ENCODE data around the gene PANX2.

PANX2 gene

DNA sequence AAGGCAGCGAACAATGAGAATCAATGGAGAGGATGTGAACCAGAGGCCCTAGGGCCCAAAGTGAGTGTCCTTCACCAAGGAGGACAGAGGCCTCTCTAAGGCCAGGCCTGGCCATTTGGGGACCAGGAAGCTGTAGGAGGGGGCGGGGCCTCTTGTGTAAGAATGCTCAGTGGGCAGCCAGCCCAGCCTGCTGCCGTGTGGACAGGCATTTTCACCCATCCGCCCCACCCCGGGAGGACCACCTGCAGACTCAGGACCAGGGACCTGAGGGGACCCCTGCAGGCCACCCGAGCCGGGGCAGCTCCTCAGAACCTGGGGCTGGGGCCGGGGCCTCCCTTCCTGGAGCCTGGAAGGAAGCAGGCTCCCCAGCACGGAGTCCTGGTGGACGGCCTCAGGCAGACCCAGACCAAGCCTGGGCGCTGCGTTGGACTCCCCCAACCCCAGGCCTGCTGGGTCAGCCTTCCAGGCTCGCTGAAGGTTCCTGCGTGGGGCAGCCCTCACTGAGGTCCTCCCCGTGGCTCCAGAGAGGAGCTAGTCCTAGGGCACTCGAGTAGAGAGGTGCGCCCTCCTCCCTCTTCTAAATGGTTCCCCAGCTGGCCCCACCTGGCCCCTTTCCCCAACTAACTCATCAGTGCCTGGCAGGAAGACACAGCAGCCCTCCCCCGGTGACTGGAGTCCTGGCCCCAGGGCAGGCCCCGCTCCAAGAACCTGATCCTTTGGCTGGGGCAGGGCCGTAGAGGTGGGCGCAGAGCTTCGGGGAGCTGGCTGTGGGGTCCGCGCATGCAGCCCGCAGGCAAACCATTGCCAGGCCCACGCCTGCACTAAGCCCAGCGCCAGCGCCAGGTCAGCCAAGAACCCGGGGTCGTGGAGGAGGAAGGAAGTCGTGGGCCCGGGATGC is 13.7 kb downstream of the PANX2 start:
- DNase-seq = no peak

DNA sequence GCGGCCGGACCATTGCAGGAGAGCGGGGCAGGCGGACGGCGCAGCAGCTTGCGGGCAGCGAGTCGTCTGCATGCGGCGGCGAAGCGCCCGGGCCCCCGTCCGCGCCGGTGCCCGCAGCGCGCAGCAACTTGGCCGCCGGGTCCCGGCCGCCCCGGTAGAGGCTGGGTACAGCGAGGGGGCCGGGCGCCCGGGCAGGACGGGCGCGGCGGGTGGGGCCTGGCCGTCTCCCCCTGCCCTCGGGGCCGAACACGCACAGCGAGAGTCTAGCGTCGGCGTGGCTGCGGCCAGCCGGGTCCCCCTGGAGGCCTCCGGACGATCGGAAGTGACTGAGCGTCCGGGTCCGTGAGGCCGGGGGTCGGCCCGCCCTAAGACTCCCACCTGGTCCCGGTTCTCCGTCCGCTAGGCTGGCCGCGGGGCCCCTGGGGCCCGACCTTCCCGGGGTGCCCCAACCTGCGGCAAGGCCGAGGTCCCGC is 14.4 kb downstream of the PANX2 start:
- DNase-seq = no peak

DNA sequence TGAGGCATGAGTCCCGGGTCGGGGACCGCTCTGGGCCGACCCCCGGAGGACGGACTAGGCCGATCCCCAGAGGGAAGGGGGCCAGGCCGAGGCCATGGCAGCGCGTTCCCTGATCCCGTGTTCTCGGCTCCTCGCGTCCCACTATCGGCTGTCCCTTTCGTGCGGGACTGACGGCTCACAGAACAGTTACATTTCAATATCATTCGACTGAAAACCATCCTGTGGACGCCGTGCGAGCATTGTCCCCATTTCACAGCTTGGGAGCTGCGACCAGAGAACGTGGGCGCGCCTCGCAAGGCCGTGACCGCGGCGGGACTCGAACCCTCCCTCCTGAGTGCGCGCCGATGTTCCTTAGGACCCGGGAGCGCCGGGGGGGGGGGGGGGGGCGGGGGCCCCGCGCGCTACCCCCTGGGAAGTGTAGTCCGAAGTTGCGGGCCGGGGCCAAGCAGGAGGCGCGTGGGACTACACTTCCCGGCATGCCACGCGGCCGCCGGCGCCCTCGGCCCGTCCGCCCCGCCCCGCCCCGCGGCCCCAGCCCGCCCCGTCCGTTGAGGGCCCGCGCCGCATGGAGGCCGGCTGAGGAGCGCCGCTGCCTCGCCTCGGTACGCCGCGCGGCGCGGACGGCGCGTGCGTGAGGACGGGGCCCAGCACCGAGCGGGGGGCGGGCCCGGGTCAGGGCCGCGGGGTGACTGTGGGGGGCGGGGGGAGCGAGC is 15.0 kb downstream of the PANX2 start, which contains the start of gene TRABD:
Gene TRABD, plus strand, starts transcription at position 539 of the 713 bp plus-strand sequence. CDS start 7,148 bp downstream, outside the sequence.
- peak; percentile 60 to 91 for DNase-seq

- no peak for DNase-seq
Observed at GRCh38 chr22:50186181-50186714, 15.7 kb downstream of the PANX2 start.

GRCh38 chr22:50186761-50187523 is 16.4 kb downstream of the PANX2 start:
- no peak for DNase-seq

- no peak for DNase-seq
Observed at GRCh38 chr22:50188356-50188755, 17.8 kb downstream of the PANX2 start.

DNA sequence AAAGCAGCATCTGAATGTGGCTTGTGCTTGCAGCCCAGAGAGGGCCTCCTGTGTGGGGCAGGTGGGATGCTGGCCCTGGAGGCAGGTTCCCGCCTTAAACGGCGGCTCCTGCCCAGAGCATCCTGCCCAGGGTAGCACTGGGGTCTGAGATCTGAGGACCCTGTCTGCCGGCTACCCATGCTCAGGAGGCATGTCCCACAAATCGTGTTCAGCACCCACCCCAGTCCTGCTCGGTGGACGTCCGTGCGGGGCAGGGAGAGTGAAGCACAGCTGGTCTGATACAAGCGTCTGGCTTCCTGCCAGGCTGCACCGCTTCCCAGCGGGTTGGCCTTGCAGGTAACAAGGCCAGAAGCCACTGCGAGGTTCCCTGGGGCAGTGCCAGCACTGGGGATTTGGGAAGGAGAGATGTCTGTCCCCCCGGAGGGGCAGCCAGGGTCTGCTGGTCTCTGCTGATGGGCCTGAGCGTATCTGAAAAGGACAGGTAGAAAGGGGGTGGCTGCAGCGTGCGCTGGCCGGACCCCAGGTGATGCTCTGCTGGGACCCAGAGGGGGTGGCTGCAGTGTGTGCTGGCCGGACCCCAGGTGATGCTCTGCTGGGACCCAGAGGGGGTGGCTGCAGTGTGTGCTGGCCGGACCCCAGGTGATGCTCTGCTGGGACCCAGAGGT is 18.8 kb downstream of the PANX2 start:
- DNase-seq = no peak

GRCh38 chr22:50189849-50190181 is 19.3 kb downstream of the PANX2 start:
- no peak for DNase-seq

GRCh38 chr22:50190182-50190940 is 19.8 kb downstream of the PANX2 start:
- peak in 1 of 2 donors; percentile 39 for DNase-seq

- no peak for DNase-seq
Observed at GRCh38 chr22:50190941-50191741, 20.6 kb downstream of the PANX2 start.

- DNase-seq = no peak
Observed at GRCh38 chr22:50192436-50193204, 22.1 kb downstream of the PANX2 start.

- DNase-seq = no peak
Observed at GRCh38 chr22:50193621-50194020, 23.1 kb downstream of the PANX2 start.

DNA sequence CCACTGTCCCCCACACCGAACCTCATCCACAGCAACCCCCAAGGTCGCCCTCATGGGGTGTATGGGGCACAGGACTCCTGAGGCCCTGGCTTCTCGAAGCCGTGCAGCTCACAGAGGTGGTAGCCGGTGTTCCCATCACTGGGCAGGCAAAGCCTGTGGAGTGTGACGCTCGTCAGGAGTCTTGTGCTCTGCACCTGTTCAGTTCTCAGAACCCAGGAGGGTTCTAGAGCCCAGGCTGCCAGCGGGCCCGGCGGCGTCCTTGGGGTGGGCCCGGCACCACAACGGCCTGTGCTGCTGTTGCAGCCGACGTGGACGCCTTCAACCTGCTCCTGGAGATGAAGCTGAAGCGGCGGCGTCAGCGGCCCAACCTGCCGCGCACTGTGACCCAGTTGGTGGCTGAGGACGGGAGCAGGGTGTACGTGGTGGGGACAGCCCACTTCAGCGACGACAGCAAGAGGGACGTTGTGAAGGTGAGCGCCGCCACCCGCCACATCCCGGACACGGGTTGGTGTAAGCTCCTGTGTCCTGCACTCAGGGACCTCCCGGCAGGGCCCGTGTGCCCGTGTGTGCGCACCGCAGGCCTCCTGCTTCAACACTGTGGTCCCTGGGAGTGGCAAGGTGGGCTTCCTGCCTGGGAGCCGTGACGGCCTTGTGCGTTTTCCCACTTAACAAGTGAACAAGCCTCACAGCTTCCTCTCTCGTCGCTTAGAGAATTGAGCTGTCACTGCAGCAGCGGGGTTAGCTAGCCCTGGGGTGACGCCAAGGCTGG is 23.7 kb downstream of the PANX2 start:
- DNase-seq = no peak

GRCh38 chr22:50196256-50196655 is 25.7 kb downstream of the PANX2 start:
- no peak for DNase-seq

DNA sequence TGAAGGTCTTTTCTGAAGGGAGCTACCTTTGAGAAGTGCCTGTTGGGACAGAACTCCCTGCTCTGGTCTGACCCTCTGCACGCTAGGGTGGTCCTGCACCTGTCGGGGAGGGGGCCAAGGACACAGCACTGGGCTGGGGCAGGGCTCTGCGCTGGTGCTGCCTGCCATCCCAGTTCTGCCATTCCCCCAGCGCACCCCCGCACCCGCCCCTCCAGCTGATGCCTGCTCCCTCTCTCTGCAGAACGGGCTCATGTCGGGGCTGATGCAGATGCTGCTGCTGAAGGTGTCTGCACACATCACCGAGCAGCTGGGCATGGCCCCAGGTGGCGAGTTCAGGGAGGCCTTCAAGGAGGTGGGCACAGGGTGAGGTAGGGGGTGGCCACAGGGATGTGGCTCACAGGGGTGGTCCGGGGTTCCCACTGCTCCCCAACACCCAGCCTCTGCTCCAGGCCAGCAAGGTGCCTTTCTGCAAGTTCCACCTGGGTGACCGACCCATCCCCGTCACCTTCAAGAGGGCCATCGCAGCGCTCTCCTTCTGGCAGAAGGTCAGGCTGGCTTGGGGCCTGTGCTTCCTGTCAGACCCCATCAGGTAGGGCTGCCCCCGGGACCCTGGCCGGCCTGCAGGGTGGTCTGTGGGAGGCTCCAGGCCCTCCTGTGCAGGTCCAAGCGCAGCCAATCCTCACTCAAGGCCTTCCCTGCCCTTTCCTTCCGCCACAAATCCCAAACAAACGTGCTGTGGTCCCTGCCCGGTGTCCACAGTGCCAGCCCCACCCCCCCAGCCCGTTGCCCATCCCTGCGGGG is 26.7 kb downstream of the PANX2 start:
- no peak for DNase-seq

- DNase-seq = no peak
Observed at GRCh38 chr22:50197856-50198623, 27.5 kb downstream of the PANX2 start.

- no peak for DNase-seq
Observed at GRCh38 chr22:50198624-50199017, 28.1 kb downstream of the PANX2 start.
